Measurements from ENCODE around the gene NQO2. TPM values are rescaled to one million over a fixed set of nuclear protein-coding genes. Genes with fewer than 3 reads are reported as not detected.

The NQO2 gene
- total and polyA plus RNA-seq, 2 of the 13 experiments (the other 11 are each of a cell fraction or from before 2014, with no cell fraction given) = 32.2 to 56.5 TPM

DNA sequence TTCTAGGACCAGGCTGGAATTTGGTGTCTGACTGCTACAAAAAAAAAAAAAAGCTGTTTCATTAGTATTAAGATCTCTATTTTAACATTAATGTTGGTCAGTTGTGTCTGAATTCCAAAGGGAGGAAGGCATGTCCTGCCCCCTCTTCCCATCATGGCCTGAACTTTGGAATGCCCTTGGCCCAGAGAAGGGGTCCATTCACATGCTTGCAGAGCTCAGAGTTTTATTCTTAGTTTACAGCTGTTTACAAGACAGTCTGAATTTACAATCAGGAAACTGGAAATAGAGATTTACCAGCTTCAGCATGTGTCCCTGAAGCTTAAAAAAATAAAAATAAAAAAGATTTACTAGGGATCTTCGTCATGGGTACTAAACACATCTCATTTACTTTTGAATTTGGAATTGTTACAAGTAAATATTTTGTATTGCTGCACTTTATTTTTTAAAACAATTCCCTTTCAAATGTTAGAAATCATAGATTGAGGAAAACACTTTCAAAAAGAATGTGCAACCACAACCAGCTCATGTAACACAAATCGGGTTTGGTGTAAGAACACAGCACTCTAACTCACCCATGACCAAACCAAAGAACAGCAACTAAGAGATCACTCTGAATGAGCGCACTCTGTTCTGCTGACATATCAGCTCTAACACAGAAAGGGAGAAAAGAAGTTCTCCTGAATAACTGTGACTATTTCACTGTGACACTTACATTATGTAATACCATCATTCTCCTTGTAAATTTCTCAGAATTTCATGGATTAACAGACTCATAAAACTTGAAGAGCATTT lies 21.7 kb upstream of the NQO2 start (continued):
- TF ChIP-seq ARID5B (CRISPR knock-in tag; IDR thresholded peaks at IDR 0.05) (peak; percentile 66), SMAD3 (CRISPR knock-in tag; IDR thresholded peaks at IDR 0.05) (0 out of 2 replicates have a peak, but pooled peaks have one; percentile 28), HOXA9 (CRISPR knock-in tag; IDR thresholded peaks at IDR 0.05; ENCODE audit: borderline replicate concordance) (no peak), NCOR1 (IDR thresholded peaks at IDR 0.05; ENCODE audit: borderline replicate concordance, low read length) (peak; percentile 52; the same call in 1 of the 2 replicates), AHDC1 (CRISPR knock-in tag; IDR thresholded peaks at IDR 0.05; ENCODE audit: borderline replicate concordance) (peak; percentile 44; the same call in 1 of the 2 replicates), NR2F6 (IDR thresholded peaks at IDR 0.05) (no peak), NR2F6 (CRISPR knock-in tag; IDR thresholded peaks at IDR 0.05) (0 out of 2 replicates have a peak, but pooled peaks have one; percentile 14), DNMT3B (CRISPR knock-in tag; conservative IDR thresholded peaks at IDR 0.05) (no peak), SIX4 (CRISPR knock-in tag; IDR thresholded peaks at IDR 0.05) (no peak), PAXIP1 (CRISPR knock-in tag; conservative IDR thresholded peaks at IDR 0.05) (peak; percentile 83)
- TF ChIP-seq, protein P1, sequence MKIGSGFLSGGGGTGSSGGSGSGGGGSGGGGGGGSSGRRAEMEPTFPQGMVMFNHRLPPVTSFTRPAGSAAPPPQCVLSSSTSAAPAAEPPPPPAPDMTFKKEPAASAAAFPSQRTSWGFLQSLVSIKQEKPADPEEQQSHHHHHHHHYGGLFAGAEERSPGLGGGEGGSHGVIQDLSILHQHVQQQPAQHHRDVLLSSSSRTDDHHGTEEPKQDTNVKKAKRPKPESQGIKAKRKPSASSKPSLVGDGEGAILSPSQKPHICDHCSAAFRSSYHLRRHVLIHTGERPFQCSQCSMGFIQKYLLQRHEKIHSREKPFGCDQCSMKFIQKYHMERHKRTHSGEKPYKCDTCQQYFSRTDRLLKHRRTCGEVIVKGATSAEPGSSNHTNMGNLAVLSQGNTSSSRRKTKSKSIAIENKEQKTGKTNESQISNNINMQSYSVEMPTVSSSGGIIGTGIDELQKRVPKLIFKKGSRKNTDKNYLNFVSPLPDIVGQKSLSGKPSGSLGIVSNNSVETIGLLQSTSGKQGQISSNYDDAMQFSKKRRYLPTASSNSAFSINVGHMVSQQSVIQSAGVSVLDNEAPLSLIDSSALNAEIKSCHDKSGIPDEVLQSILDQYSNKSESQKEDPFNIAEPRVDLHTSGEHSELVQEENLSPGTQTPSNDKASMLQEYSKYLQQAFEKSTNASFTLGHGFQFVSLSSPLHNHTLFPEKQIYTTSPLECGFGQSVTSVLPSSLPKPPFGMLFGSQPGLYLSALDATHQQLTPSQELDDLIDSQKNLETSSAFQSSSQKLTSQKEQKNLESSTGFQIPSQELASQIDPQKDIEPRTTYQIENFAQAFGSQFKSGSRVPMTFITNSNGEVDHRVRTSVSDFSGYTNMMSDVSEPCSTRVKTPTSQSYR (CRISPR knock-in tag; IDR thresholded peaks at IDR 0.05; ENCODE audit: borderline replicate concordance) = peak; percentile 55; the same call in 1 of the 2 replicates
